Naive B cell (primary cell): ENCODE measurements around the gene GNAI3. TPM values are rescaled to one million over a fixed set of nuclear protein-coding genes. Genes with fewer than 3 reads are reported as not detected.

Source experiments
- ATAC-seq, 2 donors: fragments of 150-1000 bp; cut with Tn5 transposase; 2 replicates each; pipeline ENCODE4 v1.10.0; 2021; ENCODE audit warnings: low read depth in 2 of 2, mild to moderate bottlenecking in 2 of 2, moderate library complexity in 2 of 2
- DNase-seq: peaks from one replicate; pipeline ENCODE4 v3.0.0; 2022
- H3K27ac Mint-ChIP-seq, 6 donors: one replicate each; pipeline ENCODE4 v1.8.0; 2020 to 2022; ENCODE audit warnings: mild to moderate bottlenecking in 6 of 6, mixed read lengths in 6 of 6, moderate library complexity in 5 of 6, inconsistent platforms in 2 of 6
- H3K27me3 Mint-ChIP-seq, 3 donors: one replicate each; pipeline ENCODE4 v1.8.0; 2021 to 2022; ENCODE audit warnings: mixed read lengths in 3 of 3, mild to moderate bottlenecking in 1 of 3
- H3K36me3 Mint-ChIP-seq, 2 donors: one replicate each; pipeline ENCODE4 v1.8.0; 2020 to 2022; ENCODE audit warnings: mixed read lengths in 2 of 2, inconsistent platforms in 1 of 2, mild to moderate bottlenecking in 1 of 2
- H3K4me1 Mint-ChIP-seq, 3 donors: one replicate each; pipeline ENCODE4 v1.8.0; 2020 to 2022; ENCODE audit warnings: mixed read lengths in 3 of 3, inconsistent platforms in 1 of 3, mild to moderate bottlenecking in 1 of 3, moderate library complexity in 1 of 3
- H3K4me3 Mint-ChIP-seq, 8 donors: one replicate each; pipeline ENCODE4 v1.8.0; 2020 to 2022; ENCODE audit warnings: mild to moderate bottlenecking in 8 of 8, mixed read lengths in 8 of 8, moderate library complexity in 8 of 8, inconsistent platforms in 2 of 8
- H3K9me3 Mint-ChIP-seq, 7 donors: one replicate each; pipeline ENCODE4 v1.8.0; 2020 to 2022; ENCODE audit warnings: mixed read lengths in 7 of 7, mild to moderate bottlenecking in 5 of 7, inconsistent platforms in 2 of 7, moderate library complexity in 1 of 7
- polyA plus RNA-seq, 6 donors: library from polyadenylated mRNA; unstranded; fragments of 300-500 nt; fragmentation: Illumina TruSeq; gene quantifications; one replicate each; pipeline ENCODE4 v1.2.3, GENCODE V29; 2021; ENCODE audit warnings: low read depth in 6 of 6

GNAI3 gene
- polyA plus RNA-seq, 6 donors from 2014 or later: 7.6 to 13.9 (median 8.9) TPM

GRCh38 chr1:109609881-109610280, 61.5 kb downstream of the GNAI3 start:
- Mint-ChIP-seq H3K27me3 (peaks cover 0 to 4% (median 0%) of the 10 kb centered on the region in 3 donors), H3K27ac (no peak overlapping the region), H3K36me3 (no peaks in the 10 kb centered on the region), H3K4me1 (peaks cover 0 to 3% (median 0%) of the 10 kb centered on the region in 3 donors), H3K4me3 (no peak overlapping the region), H3K9me3 (no peaks in the 10 kb centered on the region)
- DNase-seq (no peak), ATAC-seq (no peak)

- DNase-seq (no peak), ATAC-seq (no peak)
- Mint-ChIP-seq H3K27ac (no peak overlapping the region), H3K27me3 (peaks cover 0 to 4% (median 0%) of the 10 kb centered on the region in 3 donors), H3K4me3 (no peak overlapping the region), H3K9me3 (no peaks in the 10 kb centered on the region), H3K36me3 (no peaks in the 10 kb centered on the region), H3K4me1 (peaks cover 4 to 8% (median 6%) of the 10 kb centered on the region in 3 donors)
Measured at GRCh38 chr1:109610609-109611307, 62.3 kb downstream of the GNAI3 start.

DNA sequence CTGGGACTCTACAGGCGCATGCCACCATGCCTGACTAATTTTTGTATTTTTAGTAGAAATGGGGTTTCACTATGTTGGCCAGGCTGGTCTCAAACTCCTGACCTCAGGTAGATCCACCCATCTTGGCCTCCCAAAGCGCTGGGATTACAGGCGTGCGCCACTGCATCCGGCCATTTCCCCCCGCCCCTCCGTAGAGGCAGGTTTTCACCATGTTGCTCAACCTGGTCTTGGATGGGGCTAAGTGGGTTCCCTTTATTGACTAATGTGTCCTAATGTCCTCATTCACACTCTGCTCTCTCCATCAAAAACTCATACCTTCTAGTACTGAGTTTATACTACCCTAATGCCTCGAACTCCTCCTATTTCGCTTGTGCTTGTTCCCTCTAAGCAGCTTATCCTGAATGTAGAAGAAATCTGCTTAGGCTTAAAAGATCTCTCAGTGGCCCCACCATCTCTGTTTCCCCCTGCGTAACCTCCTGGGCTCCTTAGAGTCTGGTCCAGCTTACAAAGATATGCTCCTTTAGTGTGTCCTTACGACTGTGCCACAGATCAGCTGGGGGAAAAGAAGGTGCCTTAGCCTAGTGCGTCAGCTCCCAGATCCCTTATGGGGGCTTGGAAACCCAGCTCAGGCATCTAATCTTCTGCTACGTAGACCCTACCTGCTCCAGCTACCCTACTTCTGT, 63.0 kb downstream of the GNAI3 start:
- Mint-ChIP-seq H3K27ac (peak overlapping the region in 1 of 6 donors; percentile 48), H3K36me3 (no peaks in the 10 kb centered on the region), H3K27me3 (peaks cover 0 to 4% (median 0%) of the 10 kb centered on the region in 3 donors), H3K9me3 (no peaks in the 10 kb centered on the region), H3K4me1 (peaks cover 11 to 15% (median 12%) of the 10 kb centered on the region in 3 donors), H3K4me3 (no peak overlapping the region)
- DNase-seq (no peak), ATAC-seq (no peak)

GRCh38 chr1:109613361-109614147, 65.1 kb downstream of the GNAI3 start:
- no peaks in the 10 kb centered on the region for H3K36me3 Mint-ChIP-seq
- no peak for ATAC-seq
- no peak for DNase-seq
- H3K4me1 Mint-ChIP-seq: peaks cover 18 to 19% (median 19%) of the 10 kb centered on the region in 3 donors
- H3K27me3 Mint-ChIP-seq: peaks cover 0 to 4% (median 0%) of the 10 kb centered on the region in 3 donors
- H3K27ac Mint-ChIP-seq: peak overlapping the region in 1 of 6 donors; percentile 70
- H3K9me3 Mint-ChIP-seq: no peaks in the 10 kb centered on the region
- no peak overlapping the region for H3K4me3 Mint-ChIP-seq

DNA sequence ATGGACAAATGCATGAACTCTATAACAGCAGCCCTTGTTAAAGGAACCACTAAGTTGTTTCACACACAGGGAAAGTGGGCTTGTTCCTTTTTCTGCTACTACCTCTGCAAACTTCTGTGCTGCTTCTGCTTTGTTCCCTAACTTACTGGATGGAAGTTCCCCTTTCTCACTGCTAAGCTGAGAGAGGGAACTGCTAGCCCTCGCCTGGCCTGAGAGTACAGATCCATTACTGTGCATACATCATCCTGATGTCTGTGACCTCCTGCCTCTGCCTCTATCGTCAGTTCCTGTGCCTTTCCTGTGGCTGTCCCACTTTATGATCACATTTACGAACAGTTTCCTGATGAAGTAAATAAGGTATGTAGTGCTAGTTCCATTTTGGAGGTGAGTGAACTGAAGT, 67.5 kb downstream of the GNAI3 start:
- Mint-ChIP-seq H3K27ac (peak overlapping the region; percentile 3 to 88 (median 40)), H3K4me3 (peak overlapping the region in 4 of 8 donors; percentile 7 to 49 (median 36))

DNA sequence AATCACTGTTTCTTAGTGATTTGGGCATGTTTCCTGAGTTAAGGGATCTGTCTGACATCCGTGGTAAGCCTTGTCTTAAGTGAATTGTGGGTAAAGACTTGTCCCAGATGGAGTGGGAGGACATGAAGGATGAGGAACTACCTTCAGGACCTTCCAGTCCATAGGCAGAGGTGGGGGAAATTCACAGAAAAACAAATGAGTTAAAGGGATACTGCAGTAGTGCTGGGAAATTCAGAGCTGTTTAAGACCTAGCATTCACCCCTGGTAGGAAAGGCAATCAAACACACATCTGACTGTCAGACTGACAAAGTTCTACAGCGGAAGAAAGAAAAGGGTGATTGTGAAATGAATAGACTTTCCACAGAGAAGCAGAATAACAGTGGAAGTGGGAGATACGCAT, 68.0 kb downstream of the GNAI3 start:
- peak overlapping the region in 5 of 6 donors; percentile 3 to 88 (median 63) for H3K27ac Mint-ChIP-seq
- H3K36me3 Mint-ChIP-seq: no peaks in the 10 kb centered on the region
- H3K4me1 Mint-ChIP-seq: peaks cover 37 to 42% (median 38%) of the 10 kb centered on the region in 3 donors
- H3K4me3 Mint-ChIP-seq: peak overlapping the region in 2 of 8 donors; percentile 17 to 44
- ATAC-seq: no peak
- H3K27me3 Mint-ChIP-seq: peaks cover 0 to 4% (median 0%) of the 10 kb centered on the region in 3 donors
- DNase-seq: no peak
- H3K9me3 Mint-ChIP-seq: no peaks in the 10 kb centered on the region

More for the DNA sequence above, 67.5 kb downstream of the GNAI3 start:
- Mint-ChIP-seq H3K27me3 (peaks cover 0 to 4% (median 0%) of the 10 kb centered on the region in 3 donors), H3K9me3 (no peaks in the 10 kb centered on the region), H3K36me3 (no peaks in the 10 kb centered on the region), H3K4me1 (peaks cover 33 to 40% (median 33%) of the 10 kb centered on the region in 3 donors)
- peak; percentile 62 for DNase-seq
- ATAC-seq: peak; percentile 79 to 80

DNA sequence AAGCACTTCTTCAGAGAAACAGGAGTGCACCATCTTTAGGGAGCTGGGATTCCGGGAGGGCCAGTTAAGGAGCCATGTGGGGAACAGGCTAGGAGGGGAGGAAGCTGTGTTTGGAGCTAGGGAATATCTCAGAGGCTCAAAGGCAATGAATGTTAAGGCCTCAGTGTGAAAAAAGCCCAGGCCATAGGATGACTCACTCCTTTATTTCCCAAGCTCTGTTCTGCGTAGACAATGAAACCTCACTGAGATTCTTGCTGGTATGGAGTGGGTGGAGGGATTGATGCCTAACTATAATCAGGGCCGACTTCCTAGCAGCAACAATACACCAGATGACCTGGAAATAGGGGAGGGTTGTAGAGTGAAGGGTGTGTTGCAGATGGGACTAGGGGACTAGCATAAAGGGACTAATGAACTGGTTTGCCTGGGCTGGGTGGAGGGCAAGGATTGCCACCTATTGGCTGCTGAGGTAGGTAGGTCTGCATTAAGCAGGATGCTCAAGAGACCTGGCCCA, 68.9 kb downstream of the GNAI3 start:
- Mint-ChIP-seq H3K36me3 (no peaks in the 10 kb centered on the region), H3K9me3 (no peaks in the 10 kb centered on the region), H3K27ac (peak overlapping the region in 2 of 6 donors; percentile 33 to 37), H3K4me1 (peaks cover 46 to 51% (median 47%) of the 10 kb centered on the region in 3 donors), H3K27me3 (no peaks in the 10 kb centered on the region), H3K4me3 (peak overlapping the region in 1 of 8 donors; percentile 44)
- no peak for ATAC-seq
- DNase-seq: no peak

GRCh38 chr1:109618661-109619575, 70.5 kb downstream of the GNAI3 start:
- ATAC-seq (no peak), DNase-seq (no peak)
- Mint-ChIP-seq H3K36me3 (no peaks in the 10 kb centered on the region), H3K27me3 (no peaks in the 10 kb centered on the region), H3K27ac (peak overlapping the region; percentile 89 to 98 (median 97)), H3K4me1 (peaks cover 59 to 67% (median 63%) of the 10 kb centered on the region in 3 donors), H3K9me3 (no peaks in the 10 kb centered on the region), H3K4me3 (peak overlapping the region; percentile 93 to 99 (median 98))

DNA sequence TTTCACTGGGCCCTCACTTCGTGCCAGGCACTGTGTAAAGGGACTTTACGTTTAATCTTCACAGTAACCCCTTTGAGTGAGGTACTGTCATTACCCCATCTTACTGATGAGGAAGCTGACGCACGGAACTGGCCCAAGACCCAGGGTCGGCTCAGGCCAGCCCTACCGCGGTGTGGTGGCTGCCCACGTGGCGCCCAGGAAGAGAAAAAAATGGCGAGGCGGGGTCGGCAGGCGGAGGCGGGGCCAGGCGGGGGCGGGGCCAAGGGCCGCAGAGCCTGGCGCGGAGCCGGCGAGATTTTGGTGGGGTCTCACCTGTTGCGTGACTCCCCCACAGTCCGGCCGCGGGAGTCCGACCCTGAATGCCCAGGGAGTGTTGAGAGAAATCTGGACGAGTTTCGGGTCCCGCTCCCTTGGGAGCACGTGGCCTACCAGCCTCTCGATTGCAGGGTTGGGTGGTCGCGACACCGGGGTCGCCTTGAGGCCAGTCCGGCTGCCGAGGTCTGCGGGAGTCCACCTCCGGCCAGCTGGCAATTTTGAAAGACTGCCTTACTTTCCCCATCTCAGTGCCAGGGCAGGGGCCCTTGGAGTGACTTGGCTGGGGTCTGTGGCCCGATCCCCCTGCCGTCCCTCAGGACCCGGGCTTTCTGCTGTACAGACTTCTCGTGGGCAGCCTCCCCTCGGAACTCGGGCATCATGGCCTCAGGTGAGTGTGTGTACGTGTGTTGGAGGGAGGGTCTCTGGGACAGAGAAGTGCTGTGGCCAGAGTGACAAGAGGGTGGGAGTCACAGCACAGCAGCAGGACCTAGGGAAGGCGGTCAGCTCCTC, 71.4 kb downstream of the GNAI3 start, which contains the start of the genes AMPD2 and GNAT2:
Gene AMPD2, plus strand, starts transcription at position 262 of the 825 bp plus-strand sequence. CDS start 1,339 bp downstream, outside the sequence.
Gene GNAT2, minus strand, starts transcription at position 41 of the 825 bp plus-strand sequence. CDS start 6,746 bp downstream, outside the sequence.
- no peaks in the 10 kb centered on the region for H3K36me3 Mint-ChIP-seq
- H3K4me1 Mint-ChIP-seq: peaks cover 66 to 76% (median 71%) of the 10 kb centered on the region in 3 donors
- peak within 1 kb of the TSS; percentile 89 to 98 (median 97) for H3K27ac Mint-ChIP-seq
- peak within 1 kb of the TSS; percentile 93 to 99 (median 98) for H3K4me3 Mint-ChIP-seq
- no peaks in the 10 kb centered on the region for H3K9me3 Mint-ChIP-seq
- DNase-seq: peak; percentile 73
- H3K27me3 Mint-ChIP-seq: no peaks in the 10 kb centered on the region
- peak; percentile 55 to 62 for ATAC-seq

- peaks cover 68 to 82% (median 69%) of the 10 kb centered on the region in 3 donors for H3K4me1 Mint-ChIP-seq
- no peak for DNase-seq
Measured at GRCh38 chr1:109620401-109620791, 72.0 kb downstream of the GNAI3 start.

DNA sequence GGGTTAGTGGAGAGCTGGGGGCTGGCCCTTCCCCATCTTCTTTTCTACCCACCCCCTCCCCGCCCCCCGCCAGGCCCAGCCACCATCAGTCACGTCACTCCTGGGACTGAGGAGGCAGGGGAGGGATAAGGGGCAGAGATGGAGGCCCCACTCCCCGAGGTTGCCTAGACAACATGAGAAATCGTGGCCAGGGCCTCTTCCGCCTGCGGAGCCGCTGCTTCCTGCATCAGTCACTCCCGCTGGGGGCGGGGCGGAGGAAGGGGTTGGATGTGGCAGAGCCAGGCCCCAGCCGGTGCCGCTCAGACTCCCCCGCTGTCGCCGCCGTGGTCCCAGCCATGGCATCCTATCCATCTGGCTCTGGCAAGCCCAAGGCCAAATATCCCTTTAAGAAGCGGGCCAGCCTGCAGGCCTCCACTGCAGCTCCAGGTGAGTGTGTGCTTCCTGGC, 72.4 kb downstream of the GNAI3 start:
- H3K27me3 Mint-ChIP-seq: no peaks in the 10 kb centered on the region
- peaks cover 64 to 82% (median 67%) of the 10 kb centered on the region in 3 donors for H3K4me1 Mint-ChIP-seq
- ATAC-seq (peak; percentile 64 to 66), DNase-seq (peak; percentile 84)
- H3K9me3 Mint-ChIP-seq: no peaks in the 10 kb centered on the region
- H3K4me3 Mint-ChIP-seq: peak overlapping the region; percentile 93 to 99 (median 98)
- peak overlapping the region; percentile 67 to 97 (median 96) for H3K27ac Mint-ChIP-seq
- H3K36me3 Mint-ChIP-seq: peaks cover 0 to under 1% of the 10 kb centered on the region in 2 donors

More at GRCh38 chr1:109620401-109620791, 72.0 kb downstream of the GNAI3 start:
- Mint-ChIP-seq H3K27ac (peak overlapping the region; percentile 86 to 97 (median 96)), H3K27me3 (no peaks in the 10 kb centered on the region), H3K9me3 (no peaks in the 10 kb centered on the region), H3K36me3 (no peaks in the 10 kb centered on the region), H3K4me3 (peak overlapping the region; percentile 93 to 99 (median 98))
- no peak for ATAC-seq
